ENCODE results near the gene ZNF609. TPM values are rescaled to one million over a fixed set of nuclear protein-coding genes. Genes with fewer than 3 reads are reported as not detected.
"Not testable (repeated sequence)": the region's sequence is repeated elsewhere in the genome, so short reads cannot be mapped to it uniquely, and the experiment has no call there.

The ZNF609 gene
- total RNA-seq, 4 donors from 2014 or later = 38.3 to 53.7 (median 45.3) TPM

- peaks cover 22 to 45% (median 37%) of the 10 kb centered on the region in 4 donors for H3K4me1 ChIP-seq
- DNase-seq (ENCODE audit: extremely low spot score) = no peak
- no peaks in the 10 kb centered on the region for H3K9me3 ChIP-seq
- H3K4me3 ChIP-seq = no peak overlapping the region
- peak overlapping the region in 1 of 4 donors; percentile 49 for H3K27ac ChIP-seq (replicated peaks in 1 of 4)
- WGBS = 17% methylated on average over 1 of the region's 1 CpG
- H3K27me3 ChIP-seq = no peaks in the 10 kb centered on the region
- intact Hi-C loops (cut with DNase I) = no loop called here
- TF ChIP-seq POLR2A (IDR thresholded peaks at IDR 0.05; ENCODE audit: low read depth) (no peak), CTCF (IDR thresholded peaks at IDR 0.05) (no peak), POLR2AphosphoS5 (IDR thresholded peaks at IDR 0.05) (no peak), EP300 (IDR thresholded peaks at IDR 0.05) (no peak)
- H3K36me3 ChIP-seq = no peaks in the 10 kb centered on the region
These were observed 137.1 kb downstream of the ZNF609 start for GRCh38 chr15:64597477-64597822.

GRCh38 chr15:64599226-64599625 is 138.8 kb downstream of the ZNF609 start:
- Histone ChIP-seq H3K4me1 (peaks cover 22 to 47% (median 39%) of the 10 kb centered on the region in 4 donors), H3K27me3 (no peaks in the 10 kb centered on the region), H3K4me3 (no peak overlapping the region), H3K27ac (replicated peaks in 1 of 4) (no peak overlapping the region), H3K36me3 (no peaks in the 10 kb centered on the region), H3K9me3 (no peaks in the 10 kb centered on the region)
- no peak for DNase-seq (ENCODE audit: extremely low spot score)
- intact Hi-C loops (cut with DNase I) = no loop called here
- TF ChIP-seq POLR2AphosphoS5 (IDR thresholded peaks at IDR 0.05) (no peak), POLR2A (IDR thresholded peaks at IDR 0.05; ENCODE audit: low read depth) (no peak), CTCF (IDR thresholded peaks at IDR 0.05) (no peak), EP300 (IDR thresholded peaks at IDR 0.05) (no peak)

- no peak for DNase-seq (ENCODE audit: extremely low spot score)
- intact Hi-C loops (cut with DNase I) = no loop called here
- H3K4me1 ChIP-seq = peaks cover 22 to 51% (median 42%) of the 10 kb centered on the region in 4 donors
These were observed 139.3 kb downstream of the ZNF609 start for GRCh38 chr15:64599716-64600115.

GRCh38 chr15:64600794-64601193 is 140.4 kb downstream of the ZNF609 start:
- intact Hi-C loops (cut with DNase I) = no loop called here
- peaks cover 22 to 48% (median 45%) of the 10 kb centered on the region in 4 donors for H3K4me1 ChIP-seq
- WGBS = 89% methylated on average over 1 of the region's 1 CpG
- H3K4me3 ChIP-seq = no peak overlapping the region
- H3K9me3 ChIP-seq = no peaks in the 10 kb centered on the region
- no peak overlapping the region for H3K27ac ChIP-seq (replicated peaks in 1 of 4)
- TF ChIP-seq EP300 (IDR thresholded peaks at IDR 0.05) (no peak), CTCF (IDR thresholded peaks at IDR 0.05) (no peak), POLR2A (IDR thresholded peaks at IDR 0.05; ENCODE audit: low read depth) (no peak), POLR2AphosphoS5 (IDR thresholded peaks at IDR 0.05) (no peak)
- no peaks in the 10 kb centered on the region for H3K36me3 ChIP-seq
- DNase-seq (ENCODE audit: extremely low spot score) = no peak
- H3K27me3 ChIP-seq = no peaks in the 10 kb centered on the region

More at GRCh38 chr15:64599716-64600115, 139.3 kb downstream of the ZNF609 start:
- H3K9me3 ChIP-seq = no peaks in the 10 kb centered on the region
- 40% methylated on average over 2 of the region's 2 CpGs for WGBS
- TF ChIP-seq POLR2AphosphoS5 (IDR thresholded peaks at IDR 0.05) (no peak), EP300 (IDR thresholded peaks at IDR 0.05) (no peak), POLR2A (IDR thresholded peaks at IDR 0.05; ENCODE audit: low read depth) (no peak), CTCF (IDR thresholded peaks at IDR 0.05) (no peak)
- H3K4me3 ChIP-seq = no peak overlapping the region
- H3K27ac ChIP-seq (replicated peaks in 1 of 4) = no peak overlapping the region
- no peaks in the 10 kb centered on the region for H3K27me3 ChIP-seq
- no peaks in the 10 kb centered on the region for H3K36me3 ChIP-seq

- Histone ChIP-seq H3K36me3 (no peaks in the 10 kb centered on the region), H3K9me3 (no peaks in the 10 kb centered on the region), H3K4me1 (peaks cover 10 to 26% (median 23%) of the 10 kb centered on the region in 4 donors), H3K27me3 (no peaks in the 10 kb centered on the region), H3K4me3 (no peak overlapping the region), H3K27ac (replicated peaks in 1 of 4) (no peak overlapping the region)
- intact Hi-C loops (cut with DNase I) = no loop called here
- TF ChIP-seq POLR2A (IDR thresholded peaks at IDR 0.05; ENCODE audit: low read depth) (no peak), EP300 (IDR thresholded peaks at IDR 0.05) (no peak), POLR2AphosphoS5 (IDR thresholded peaks at IDR 0.05) (no peak), CTCF (IDR thresholded peaks at IDR 0.05) (no peak)
- DNase-seq (ENCODE audit: extremely low spot score) = no peak
These were observed 143.9 kb downstream of the ZNF609 start for GRCh38 chr15:64604319-64604718.

GRCh38 chr15:64607416-64607815 is 147.0 kb downstream of the ZNF609 start:
- intact Hi-C loops (cut with DNase I); H3K9me3 ChIP-seq; H3K36me3 ChIP-seq; H3K27me3 ChIP-seq; H3K4me3 ChIP-seq; DNase-seq (ENCODE audit: extremely low spot score); H3K27ac ChIP-seq (replicated peaks in 1 of 4): not testable (repeated sequence)
- 99% methylated on average over 6 of the region's 6 CpGs for WGBS
- peaks cover 3 to 31% (median 21%) of the 10 kb centered on the region in 4 donors for H3K4me1 ChIP-seq
